AG09309 (cell line): ENCODE data around the gene SMU1.

Source experiments
- DNase-seq: peaks from one replicate; pipeline ENCODE4 v3.0.0-alpha.2; 2010; ENCODE audit warnings: low read depth
- H3K4me3 ChIP-seq: 2 replicates; pipeline ENCODE4 v1.5.1; 2011; ENCODE audit warnings: mild to moderate bottlenecking, low read depth, low read length, moderate library complexity; ENCODE audit not compliant: control insufficient read depth
- CTCF ChIP-seq: IDR thresholded peaks from 2 replicates; pipeline ENCODE4 v1.5.1; 2011; ENCODE audit warnings: mild to moderate bottlenecking, low read depth, low read length, inconsistent platforms; ENCODE audit not compliant: insufficient read depth, control insufficient read depth; ENCODE audit errors: missing control alignments

SMU1 gene

GRCh38 chr9:33111631-33112030 lies 35.2 kb upstream of the SMU1 start:
- no peak for TF ChIP-seq CTCF
- no peak for DNase-seq
- H3K4me3 ChIP-seq, result no peak overlapping the region

GRCh38 chr9:33110686-33111085 lies 34.2 kb upstream of the SMU1 start:
- DNase-seq, result no peak
- TF ChIP-seq CTCF, result no peak
- H3K4me3 ChIP-seq, result no peak overlapping the region

GRCh38 chr9:33109850-33110595 lies 33.5 kb upstream of the SMU1 start:
- no peak overlapping the region for H3K4me3 ChIP-seq
- DNase-seq, result no peak
- no peak for TF ChIP-seq CTCF

GRCh38 chr9:33109097-33109496 lies 32.6 kb upstream of the SMU1 start:
- no peak for TF ChIP-seq CTCF
- no peak for DNase-seq
- H3K4me3 ChIP-seq, result no peak overlapping the region

- no peak for DNase-seq
- H3K4me3 ChIP-seq, result no peak overlapping the region
- TF ChIP-seq CTCF, result no peak
These were observed 32.0 kb upstream of the SMU1 start for GRCh38 chr9:33108472-33108871.

GRCh38 chr9:33107762-33108161 lies 31.3 kb upstream of the SMU1 start:
- H3K4me3 ChIP-seq, result no peak overlapping the region
- no peak for TF ChIP-seq CTCF
- DNase-seq, result no peak
